HG03066 (cell line): ENCODE data around the gene RNF144A.

Experiments
- ATAC-seq: cut with Tn5 transposase; IDR thresholded peaks from one replicate; pipeline ENCODE4 v1.9.1; 2021; ENCODE audit warnings: low read depth; ENCODE audit not compliant: unreplicated experiment

Gene RNF144A

GRCh38 chr2:6968319-6969100 lies 51.3 kb downstream of the RNF144A start:
- ATAC-seq = no peak

- ATAC-seq = no peak
These were observed 53.3 kb downstream of the RNF144A start for GRCh38 chr2:6970551-6970950.

GRCh38 chr2:6970976-6971480 lies 53.8 kb downstream of the RNF144A start:
- ATAC-seq = no peak

- no peak for ATAC-seq
These were observed 54.3 kb downstream of the RNF144A start for GRCh38 chr2:6971502-6971901.

GRCh38 chr2:6972067-6972710 lies 55.0 kb downstream of the RNF144A start:
- ATAC-seq = no peak

GRCh38 chr2:6973895-6974545 lies 56.8 kb downstream of the RNF144A start:
- no peak for ATAC-seq

- ATAC-seq = no peak
These were observed 58.8 kb downstream of the RNF144A start for GRCh38 chr2:6975988-6976387.

GRCh38 chr2:6977113-6977741 lies 60.0 kb downstream of the RNF144A start:
- no peak for ATAC-seq

GRCh38 chr2:6977786-6978185 lies 60.6 kb downstream of the RNF144A start:
- ATAC-seq = no peak

- no peak for ATAC-seq
These were observed 61.8 kb downstream of the RNF144A start for GRCh38 chr2:6978991-6979390.

GRCh38 chr2:6982449-6982848 lies 65.2 kb downstream of the RNF144A start:
- ATAC-seq = no peak

GRCh38 chr2:6982934-6983589 lies 65.8 kb downstream of the RNF144A start:
- ATAC-seq = no peak

- ATAC-seq = no peak
These were observed 69.2 kb downstream of the RNF144A start for GRCh38 chr2:6986301-6986911.

GRCh38 chr2:6986912-6987361 lies 69.7 kb downstream of the RNF144A start:
- ATAC-seq = no peak

GRCh38 chr2:6990871-6991270 lies 73.7 kb downstream of the RNF144A start:
- no peak for ATAC-seq

GRCh38 chr2:6992794-6993228 lies 75.6 kb downstream of the RNF144A start:
- ATAC-seq = no peak

GRCh38 chr2:6993229-6993640 lies 76.0 kb downstream of the RNF144A start:
- no peak for ATAC-seq

GRCh38 chr2:6993936-6994335 lies 76.7 kb downstream of the RNF144A start:
- ATAC-seq = no peak

- no peak for ATAC-seq
These were observed 77.4 kb downstream of the RNF144A start for GRCh38 chr2:6994536-6995128.
